HG02885 (cell line): ENCODE data around the gene BPGM.
"Not testable (repeated sequence)": the region's sequence is repeated elsewhere in the genome, so short reads cannot be mapped to it uniquely, and the experiment has no call there.

ENCODE experiments used
- ATAC-seq: cut with Tn5 transposase; IDR thresholded peaks from one replicate; pipeline ENCODE4 v1.9.1; 2021; ENCODE audit warnings: mild to moderate bottlenecking; ENCODE audit not compliant: unreplicated experiment, poor library complexity

Gene BPGM

DNA sequence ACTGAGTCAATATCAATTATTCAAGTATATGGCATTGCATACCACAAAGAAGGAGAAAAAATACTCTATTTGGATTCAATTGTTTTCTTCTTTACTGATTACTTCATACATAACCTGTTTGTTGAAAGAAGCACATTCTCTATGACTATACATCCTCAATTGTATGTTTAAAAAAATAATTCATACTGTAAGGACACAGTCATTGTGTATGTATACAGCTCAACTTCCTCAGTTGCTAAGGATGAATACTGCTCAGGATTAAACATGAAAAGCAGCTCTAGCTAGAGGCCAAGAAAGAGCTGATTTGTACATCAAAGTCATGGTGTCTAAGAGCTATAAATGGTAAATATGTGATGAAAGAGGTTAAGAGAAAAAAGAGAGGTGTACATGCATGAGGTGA lies 15.8 kb upstream of the BPGM start:
- ATAC-seq, result no peak

DNA sequence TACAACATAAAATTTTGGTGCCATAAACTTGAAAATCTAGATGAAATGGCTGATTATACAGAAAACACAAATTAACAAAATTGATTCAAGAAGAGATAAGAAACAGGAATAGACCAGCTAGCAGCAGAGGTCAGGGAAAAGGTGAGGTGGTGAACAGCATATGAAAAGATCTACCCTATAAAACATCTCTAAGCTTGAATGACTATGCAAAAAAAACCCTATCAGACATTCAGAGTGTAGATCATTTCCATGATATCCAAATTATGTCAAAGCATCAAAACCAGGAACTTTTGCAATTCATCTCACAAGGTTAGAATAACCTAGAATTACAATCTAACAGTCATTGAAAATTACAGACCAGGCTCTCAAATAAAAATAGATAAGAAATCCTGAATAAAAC lies 14.6 kb upstream of the BPGM start:
- ATAC-seq, result no peak

DNA sequence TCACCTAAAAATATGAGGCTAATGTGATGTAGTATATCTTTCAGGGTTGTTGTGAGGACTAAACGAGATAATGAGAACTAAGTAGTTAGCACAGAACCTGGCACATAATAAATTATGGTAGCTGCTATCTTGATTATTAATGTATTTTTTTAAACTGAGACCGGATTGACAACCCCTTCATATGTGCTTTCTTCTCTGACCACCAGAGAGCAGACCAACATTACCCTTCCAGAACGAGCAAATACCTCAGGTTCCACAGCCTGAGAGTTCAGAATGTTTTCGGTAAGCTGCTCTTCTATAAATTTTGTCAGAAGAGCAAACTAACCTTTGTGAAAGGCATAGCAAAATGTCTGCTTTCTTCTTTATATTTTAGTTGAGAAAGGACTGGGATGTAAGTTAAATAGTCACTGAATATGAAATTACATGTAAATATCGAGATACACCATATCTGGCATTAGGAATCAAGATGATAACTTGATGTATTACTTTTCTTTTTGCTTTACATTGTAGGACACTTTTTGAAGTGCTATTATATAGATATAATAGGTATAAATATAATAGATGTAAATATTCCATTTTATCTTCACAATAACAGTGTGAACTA lies 13.6 kb upstream of the BPGM start:
- ATAC-seq, result peak; percentile 46

DNA sequence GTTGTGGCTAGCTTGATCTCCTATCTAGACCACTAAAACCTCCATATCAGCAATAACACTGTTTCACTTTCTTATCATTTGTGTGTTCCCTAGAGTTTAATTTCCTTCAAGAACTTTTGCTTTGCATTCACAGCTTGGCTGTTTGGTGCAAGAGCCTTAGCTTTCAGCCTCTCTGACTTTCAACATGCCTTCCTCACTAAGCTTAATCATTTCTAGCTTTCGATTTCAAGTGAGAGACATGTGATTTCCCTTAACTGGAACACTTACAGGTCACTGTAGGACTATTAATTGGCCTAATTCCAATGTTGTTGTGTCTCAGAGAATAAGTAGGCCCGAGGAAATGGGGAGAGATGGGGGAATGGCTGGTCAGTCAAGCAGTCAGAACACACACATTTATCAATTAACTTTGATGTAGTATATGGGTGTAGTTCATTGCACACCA lies 10.6 kb upstream of the BPGM start:
- ATAC-seq, result peak; percentile 94

DNA sequence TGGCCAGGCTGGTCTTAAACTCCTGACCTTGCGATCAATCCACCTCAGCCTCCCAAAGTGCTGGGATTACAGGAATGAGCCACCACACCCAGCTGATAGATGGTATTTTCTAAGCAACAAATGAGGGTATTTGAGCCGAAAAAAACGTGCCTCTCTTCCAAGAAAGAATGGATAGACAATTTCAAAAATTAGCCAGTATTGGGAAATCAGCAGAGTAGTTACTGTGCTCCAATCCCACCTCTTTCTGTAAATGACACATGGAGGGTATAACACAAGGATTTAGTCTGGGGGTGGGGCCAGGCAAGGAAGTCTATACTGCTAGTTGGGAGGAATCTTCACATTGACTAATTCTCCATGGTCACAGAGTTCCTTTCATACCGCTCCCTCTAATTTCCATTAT lies 9.2 kb upstream of the BPGM start:
- ATAC-seq, result no peak

DNA sequence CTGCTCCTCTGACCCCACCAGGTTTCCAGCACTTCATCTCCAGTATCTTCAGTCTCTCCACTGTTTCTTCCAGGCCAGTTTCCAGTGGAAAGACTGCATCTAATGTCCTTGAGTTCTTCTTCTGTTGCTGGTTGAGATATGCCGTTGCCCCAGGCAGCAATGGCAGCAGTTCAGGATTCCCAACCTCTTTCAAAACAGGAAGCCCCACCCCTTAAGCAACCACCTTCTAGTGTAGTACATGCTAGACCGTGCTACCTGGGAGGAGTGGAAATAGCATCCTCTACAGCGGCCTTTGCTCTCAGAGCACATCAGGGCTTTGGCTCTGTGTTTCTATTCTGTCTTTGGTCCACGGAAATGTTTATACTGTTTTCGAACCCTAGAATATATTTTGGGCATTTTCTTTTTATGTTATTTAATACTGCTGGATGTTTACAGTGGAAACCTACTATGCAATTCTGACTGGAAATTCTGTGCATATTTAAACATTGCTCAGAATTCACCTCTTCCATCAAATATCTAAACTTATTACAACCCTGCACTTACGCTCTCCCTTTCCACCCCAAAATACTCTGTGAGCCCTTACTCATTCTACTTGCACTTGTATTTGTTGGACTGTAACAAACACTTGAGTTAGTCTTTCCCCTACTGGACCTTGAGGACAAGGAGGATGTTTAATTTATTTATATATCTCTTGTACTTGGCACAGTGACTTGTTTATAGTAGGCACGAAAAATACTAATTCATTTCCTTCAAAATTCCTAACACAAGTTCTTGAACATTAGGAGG lies 8.5 kb upstream of the BPGM start:
- ATAC-seq, result no peak

DNA sequence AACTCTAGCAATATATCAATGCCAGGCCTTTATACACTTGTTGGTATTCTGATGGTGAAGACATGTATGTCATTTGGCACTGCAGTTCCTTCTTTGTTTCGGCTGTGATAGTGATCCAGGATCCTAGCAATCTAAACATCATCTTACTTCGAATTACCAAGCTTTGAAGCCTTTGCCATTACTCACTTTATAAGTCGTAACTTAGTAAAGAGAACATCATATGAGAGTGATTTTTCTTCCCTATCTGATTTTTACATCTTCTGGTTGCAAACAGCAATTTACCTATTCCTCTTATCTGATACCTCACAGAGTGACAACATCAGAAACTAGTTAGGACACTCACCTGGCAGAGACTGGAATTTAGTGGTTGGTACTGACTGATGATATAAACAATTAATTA lies 7.6 kb upstream of the BPGM start:
- no peak for ATAC-seq

DNA sequence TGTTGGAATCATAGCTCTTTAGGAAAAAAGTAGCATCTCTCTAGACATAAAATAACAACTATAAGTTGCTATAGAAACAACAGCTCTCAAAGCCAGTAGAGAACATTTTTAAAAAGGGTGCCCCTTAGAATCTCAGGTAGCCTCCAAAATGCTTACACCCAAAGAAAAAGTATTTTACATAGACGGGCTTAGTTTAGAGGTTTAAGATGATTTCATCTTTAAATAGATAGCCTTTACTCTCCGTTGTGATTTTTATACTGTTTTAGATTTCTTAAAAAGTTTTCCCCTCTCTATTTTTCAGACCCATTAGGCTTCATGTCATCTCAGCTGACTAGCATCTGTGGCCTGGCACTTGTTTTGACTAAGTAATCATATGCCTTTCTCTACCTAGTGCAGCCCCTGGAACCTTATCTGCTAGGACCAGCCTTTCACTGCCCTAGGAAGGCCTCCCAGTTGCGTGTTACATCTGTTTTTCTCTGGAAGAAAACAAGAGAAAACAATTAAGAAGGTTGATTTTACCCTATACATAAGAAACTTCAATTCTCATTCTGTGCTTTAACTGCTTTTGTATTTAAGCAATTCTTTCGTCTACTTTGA lies 6.9 kb upstream of the BPGM start:
- no peak for ATAC-seq

DNA sequence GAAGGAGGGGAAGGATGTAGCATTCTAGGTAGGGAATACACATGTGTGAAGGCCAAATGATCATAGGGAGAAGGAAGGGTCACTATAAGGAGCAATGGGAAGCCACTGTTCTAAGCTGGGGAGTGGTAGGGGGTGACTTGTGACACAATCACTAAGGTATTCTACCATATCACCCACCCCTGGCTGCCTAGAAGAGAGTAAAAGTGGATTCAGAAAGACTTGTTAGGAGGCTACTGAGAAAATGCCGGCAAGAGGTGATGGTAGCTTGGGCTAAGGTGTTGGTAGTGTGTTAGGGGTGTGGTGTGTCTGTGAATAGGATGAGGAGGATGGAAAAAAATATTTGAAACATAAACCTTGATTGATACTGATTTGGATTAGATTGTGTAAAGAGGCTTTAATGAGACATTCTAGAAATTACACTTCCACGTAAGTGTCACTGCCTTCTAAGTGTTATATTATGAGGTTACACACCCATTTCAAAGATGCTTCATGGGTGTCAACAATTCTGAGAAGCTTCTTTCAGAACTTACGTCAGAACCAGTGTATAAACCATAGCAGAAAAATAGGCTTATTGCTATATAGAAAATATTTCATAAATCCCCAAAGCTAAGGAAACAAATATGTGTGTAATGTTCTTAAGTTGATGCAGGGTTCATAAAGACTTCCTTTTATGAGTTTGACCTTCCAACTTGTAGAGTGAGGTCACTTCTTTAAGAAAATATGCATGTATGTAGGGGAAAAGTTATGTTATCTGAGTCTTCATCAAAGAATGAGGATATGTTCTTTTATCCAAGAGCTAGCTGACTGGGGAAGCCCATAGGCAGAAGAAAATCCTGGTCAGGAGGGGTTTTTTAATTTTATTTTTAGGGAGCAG lies 5.6 kb upstream of the BPGM start:
- no peak for ATAC-seq

DNA sequence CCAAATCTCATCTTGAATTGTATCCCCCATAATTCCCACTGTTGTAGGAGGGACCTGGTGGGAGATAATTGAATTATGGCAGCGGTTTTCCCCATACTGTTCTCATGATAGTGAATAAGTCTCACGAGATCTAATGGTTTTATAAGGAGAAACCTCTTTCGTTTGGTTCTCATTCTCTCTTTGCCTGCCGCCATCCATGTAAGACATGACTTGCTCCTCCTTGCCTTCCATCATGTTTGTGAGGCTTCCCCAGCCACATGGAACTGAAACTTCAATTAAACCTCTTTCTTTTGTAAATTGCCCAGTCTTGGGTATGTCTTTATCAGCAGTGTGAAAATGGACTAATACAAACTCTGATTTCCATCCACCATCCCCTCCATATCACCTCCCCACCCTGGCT lies 4.7 kb upstream of the BPGM start:
- ATAC-seq, result not testable (repeated sequence)

DNA sequence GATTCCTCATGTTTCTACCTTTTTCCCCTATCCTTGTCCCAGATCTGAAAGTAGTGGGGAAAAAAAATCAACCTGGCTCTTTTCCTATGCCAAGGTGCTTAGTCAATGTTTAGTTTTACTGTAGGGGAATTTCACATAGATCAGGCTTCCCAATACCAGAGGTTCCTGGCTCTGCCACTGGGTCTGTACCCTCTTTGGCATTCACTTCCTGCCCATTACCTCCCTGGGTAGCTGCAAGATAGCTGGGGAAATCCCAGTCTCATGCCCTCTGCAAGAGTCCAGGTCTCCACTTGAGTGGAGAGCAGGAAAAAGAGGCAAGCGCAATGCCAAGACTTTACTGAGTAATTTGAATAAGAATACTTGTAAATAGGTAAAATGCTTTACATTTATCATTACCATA lies 3.5 kb upstream of the BPGM start:
- ATAC-seq, result no peak

DNA sequence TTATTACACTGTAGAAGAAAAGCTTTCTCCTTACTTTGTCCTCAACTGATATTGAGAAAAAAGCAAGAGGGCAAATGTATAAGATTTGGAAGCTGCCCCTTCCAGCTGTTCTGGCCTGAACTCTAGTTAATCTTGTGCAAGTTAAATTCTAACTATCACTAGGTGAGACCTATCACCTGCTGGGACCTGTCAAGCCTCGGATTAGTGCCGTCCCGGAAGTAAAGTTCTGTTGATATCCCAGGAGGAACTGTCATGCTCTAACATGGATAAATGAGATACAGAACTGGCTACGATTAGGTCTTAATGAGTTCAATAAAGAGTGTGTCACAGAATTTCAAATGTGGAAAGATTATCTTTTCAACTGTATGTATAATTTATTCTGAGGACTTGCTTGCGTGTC lies 1.2 kb upstream of the BPGM start:
- no peak for ATAC-seq

DNA sequence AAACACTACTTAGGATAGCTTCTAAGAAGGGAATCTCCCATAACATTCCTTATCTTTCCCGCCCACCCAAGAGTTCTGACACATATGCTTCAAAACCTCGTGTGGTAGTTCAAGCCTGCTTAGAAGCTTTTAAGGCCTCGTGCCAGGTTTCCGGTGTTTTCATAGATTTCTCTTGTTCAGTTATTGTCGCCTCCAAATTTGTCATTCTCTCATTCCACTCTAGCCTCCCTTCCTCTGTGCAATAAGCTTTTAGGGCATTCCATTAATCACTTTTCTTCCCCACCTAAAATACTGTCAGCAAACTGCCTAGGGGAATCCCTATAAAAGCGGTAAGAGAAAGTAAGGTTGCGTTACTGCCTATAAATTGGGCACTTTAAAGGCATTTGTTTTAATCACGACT lies 718 bp upstream of the BPGM start:
- ATAC-seq, result no peak

DNA sequence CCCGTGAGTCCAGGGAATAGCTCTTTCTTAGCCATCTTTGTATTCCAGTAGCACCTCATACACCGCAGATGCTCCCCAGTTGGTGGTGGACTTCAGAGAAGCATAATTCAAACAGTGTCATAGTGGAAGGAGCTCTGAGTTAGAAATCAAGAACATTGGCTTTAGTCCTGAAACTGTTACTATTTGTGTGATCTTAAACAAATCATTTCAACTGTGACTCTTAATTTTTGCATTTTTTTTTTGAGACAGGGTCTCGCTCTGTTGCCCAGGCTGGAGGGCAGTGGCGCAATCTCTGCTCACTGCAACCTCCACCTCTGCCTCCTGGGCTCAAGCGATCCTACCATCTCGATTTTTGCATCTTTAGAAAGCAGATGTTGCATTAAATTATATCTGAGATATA lies 1.8 kb downstream of the BPGM start:
- ATAC-seq, result no peak

DNA sequence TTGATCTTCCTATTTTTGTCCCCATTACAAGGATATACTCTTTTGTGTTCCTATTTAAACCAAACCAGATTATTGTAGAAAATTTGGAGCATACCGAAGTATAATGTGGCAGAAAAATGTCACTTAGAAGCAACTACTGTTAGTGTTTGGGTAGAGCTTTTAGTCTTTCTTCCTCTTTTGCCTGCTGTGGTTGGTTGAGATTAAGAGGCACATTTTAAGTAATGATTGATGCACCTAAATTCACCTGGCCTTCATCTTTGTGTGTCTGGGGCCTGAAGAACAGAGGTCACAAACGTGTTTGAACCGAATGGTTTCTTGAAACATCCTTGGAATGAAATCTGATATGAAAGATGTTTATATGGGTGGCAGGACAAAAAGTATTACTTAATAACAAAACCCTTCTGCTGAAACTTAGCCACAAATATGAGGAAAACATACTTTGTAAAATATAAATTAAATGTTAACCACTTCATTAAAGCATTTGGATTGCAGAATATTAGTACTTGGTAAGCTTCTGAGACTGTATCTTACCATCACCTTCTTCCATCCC lies 2.6 kb downstream of the BPGM start:
- no peak for ATAC-seq

DNA sequence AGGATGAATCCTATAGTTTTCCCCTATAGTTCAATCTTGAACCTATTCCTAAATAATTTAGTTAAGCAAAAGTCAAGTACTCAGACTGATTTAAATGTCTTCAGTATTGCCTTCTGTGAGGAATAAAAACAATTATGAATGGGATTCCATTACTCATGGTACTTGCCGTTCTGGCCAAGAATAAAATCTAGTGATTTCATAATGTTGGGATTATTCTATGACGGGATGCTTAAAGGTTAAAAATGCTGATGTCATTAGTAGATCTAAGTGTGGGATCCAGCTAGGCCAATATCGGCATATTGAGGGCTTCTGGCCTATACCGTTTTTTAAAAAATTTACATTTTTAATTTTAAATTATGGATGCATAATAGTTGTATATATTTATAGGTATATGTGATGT lies 5.3 kb downstream of the BPGM start:
- ATAC-seq, result no peak

DNA sequence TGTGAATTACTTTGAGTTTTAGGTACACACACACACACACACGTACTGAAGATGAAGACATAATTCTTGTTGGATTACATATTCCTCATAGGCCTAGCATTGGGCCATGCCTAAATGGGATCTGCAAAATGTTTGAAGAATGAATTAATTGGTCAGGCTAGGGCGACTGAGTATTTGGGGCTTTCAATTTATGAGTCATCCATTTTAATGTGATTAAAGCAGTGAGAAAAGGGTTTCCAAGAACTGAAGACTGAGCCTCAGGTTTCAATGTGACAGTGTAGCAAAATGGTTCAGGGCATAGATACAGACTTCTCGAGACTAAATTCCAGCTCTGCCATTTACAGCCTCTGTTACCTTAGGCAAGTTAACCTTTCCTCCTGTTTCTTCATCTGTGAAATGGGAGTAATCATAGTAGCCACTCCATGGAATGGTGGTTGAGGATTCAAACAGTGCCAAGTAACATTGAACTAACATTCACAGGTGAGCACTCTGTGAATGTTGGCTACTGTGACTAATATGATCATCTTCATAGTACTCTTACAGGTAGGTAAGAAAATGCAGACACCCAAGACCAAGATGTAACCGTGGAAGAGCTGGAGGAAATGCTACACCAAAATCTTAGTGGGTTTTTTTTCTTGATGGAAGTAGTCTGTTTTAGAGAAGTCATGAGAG lies 7.6 kb downstream of the BPGM start:
- ATAC-seq, result no peak

DNA sequence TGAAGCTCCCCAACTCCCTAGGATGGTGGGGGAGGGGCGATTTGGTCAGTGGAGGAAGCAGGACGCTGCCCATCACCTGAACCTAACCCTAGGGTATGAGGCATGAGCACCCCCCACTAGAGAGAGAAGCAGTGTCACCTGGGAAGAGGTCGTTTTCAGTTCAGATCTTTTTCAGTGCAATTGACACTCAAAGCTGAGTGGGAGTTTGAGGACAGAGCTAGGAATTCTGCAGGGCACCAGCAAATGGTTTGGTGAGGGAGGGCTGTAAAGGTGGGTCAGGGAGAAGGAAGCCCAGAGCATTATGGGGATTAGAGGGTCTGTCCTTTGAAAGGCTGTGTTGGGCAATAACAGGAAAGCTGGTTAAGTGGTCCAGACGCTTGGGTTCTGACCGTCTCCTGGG lies 10.9 kb downstream of the BPGM start:
- ATAC-seq, result no peak

DNA sequence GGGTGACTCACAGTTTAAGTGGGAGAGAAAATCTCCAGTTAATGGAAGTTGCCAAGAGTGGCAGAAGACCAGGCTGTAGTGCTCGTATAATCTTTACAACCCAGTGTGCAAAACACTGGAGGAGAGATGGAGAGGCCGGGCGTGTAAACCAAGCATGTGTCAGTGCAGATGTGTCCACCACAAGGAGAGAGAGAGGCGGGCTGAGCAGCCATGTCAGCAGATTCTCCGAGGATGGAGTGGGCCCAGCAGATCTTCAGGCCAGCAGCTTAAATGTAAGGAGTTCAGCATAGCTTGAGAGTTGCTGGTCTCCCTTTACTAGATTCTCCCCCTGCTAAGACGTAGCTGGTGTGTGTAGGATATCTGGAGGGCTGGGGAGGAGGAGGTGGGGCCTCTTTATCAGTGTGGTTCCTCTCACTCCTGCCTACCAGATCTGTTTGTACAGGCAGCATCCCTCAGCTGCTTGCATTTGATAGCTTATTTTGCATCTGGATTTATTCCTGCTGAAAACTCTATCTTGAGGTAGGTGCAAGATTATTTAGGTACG lies 13.7 kb downstream of the BPGM start:
- ATAC-seq, result no peak

DNA sequence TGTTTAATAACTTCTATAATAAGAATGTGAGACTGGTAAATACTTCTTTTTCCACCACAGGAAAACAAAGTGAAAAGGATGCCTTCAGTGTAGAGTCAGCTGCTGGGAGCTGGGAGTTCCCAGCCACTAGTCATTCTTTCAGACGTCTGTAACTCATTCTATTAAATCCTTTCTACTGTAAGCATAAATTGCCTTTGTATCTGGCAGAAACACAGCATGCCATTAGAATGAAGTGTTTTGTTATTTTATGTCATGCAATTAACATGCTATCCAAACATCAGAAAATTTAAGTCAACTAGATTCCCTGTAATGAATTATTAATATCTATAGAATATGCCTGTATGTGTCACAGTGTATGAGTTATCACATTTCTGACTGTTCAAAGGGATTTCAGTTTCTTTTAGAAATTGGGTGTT lies 14.3 kb downstream of the BPGM start:
- no peak for ATAC-seq
